Measurements from ENCODE around the gene ME1.

- TF ChIP-seq POLR2A (IDR thresholded peaks at IDR 0.05) (no peak), CTCF (IDR thresholded peaks at IDR 0.05) (no peak), EP300 (IDR thresholded peaks at IDR 0.05) (no peak)
These were observed 159.7 kb downstream of the ME1 start for GRCh38 chr6:83270971-83271719.
